H1 (cell line): ENCODE data around the gene SSRP1. TPM values are rescaled to one million over a fixed set of nuclear protein-coding genes. Genes with fewer than 3 reads are reported as not detected.

Experiments used
- CTCF ChIA-PET: fragments of 300-600 bp; sonication (Branson Sonifier 250); formaldehyde crosslinking; loops from one replicate; lab custom pipeline; 2021; ENCODE audit not compliant: partially characterized antibody; lab: Charles Lee
- POLR2A ChIA-PET: fragments of 300-600 bp; sonication (Branson Sonifier 250); formaldehyde crosslinking; loops from one replicate; lab custom pipeline; 2021; ENCODE audit warnings: inconsistent platforms; ENCODE audit not compliant: partially characterized antibody; lab: Charles Lee
- DNase-seq, 2 experiments: peaks; one replicate each; pipeline versions ENCODE4 v3.0.0 to v3.0.0-alpha.2; 2010 to 2022; ENCODE audit warnings: low spot score in 2 of 2, low read depth in 1 of 2, mixed read lengths in 1 of 2
- FAIRE-seq: peaks from 2 replicates; lab custom pipeline; 2011; peaks lifted over from hg19 to GRCh38; lab: Jason Lieb, UNC
- H2AFZ ChIP-seq: 2 replicates; pipeline ENCODE4 v1.8.1; 2012; ENCODE audit warnings: low read length, inconsistent platforms
- H2AK5ac ChIP-seq: 2 replicates; pipeline ENCODE4 v1.6.1; 2013; ENCODE audit warnings: low read depth, low read length
- H2BK120ac ChIP-seq: replicated peaks from 2 replicates; pipeline ENCODE3; 2013; ENCODE audit warnings: low read depth, low read length, inconsistent platforms
- H2BK12ac ChIP-seq: 2 replicates; pipeline ENCODE4 v1.6.1; 2013; ENCODE audit warnings: low read depth, low read length
- H2BK15ac ChIP-seq: 2 replicates; pipeline ENCODE4 v1.6.1; 2013; ENCODE audit warnings: low read length
- H2BK20ac ChIP-seq: 2 replicates; pipeline ENCODE4 v1.6.1; 2013; ENCODE audit warnings: low read length
- H2BK5ac ChIP-seq: 2 replicates; pipeline ENCODE4 v1.6.1; 2013; ENCODE audit warnings: low read depth, low read length
- H3K14ac ChIP-seq: 2 replicates; pipeline ENCODE4 v1.6.1; 2013; ENCODE audit warnings: inconsistent platforms; ENCODE audit not compliant: insufficient read length
- H3K18ac ChIP-seq: 2 replicates; pipeline ENCODE4 v1.6.1; 2013; ENCODE audit warnings: low read length; ENCODE audit errors: extremely low read depth
- H3K23ac ChIP-seq: 2 replicates; pipeline ENCODE4 v1.6.1; 2013; ENCODE audit warnings: inconsistent platforms; ENCODE audit not compliant: insufficient read length
- H3K23me2 ChIP-seq: 2 replicates; pipeline ENCODE4 v1.6.1; 2013; ENCODE audit warnings: low read depth, low read length
- H3K27ac ChIP-seq: 2 replicates; pipeline ENCODE4 v1.6.1; 2011; ENCODE audit warnings: low read depth, low read length, inconsistent platforms
- H3K27me3 ChIP-seq, 4 experiments: replicated peaks in 1 of 4; 1 replicate in 1 of 4; 2 replicates in 3 of 4; pipeline versions ENCODE4 v1.6.1 to v1.8.1; 2011 to 2013; ENCODE audit warnings: low read length in 3 of 4, mild to moderate bottlenecking in 3 of 4, inconsistent platforms in 2 of 4, mixed read lengths in 2 of 4, moderate library complexity in 1 of 4; ENCODE audit not compliant: control insufficient read depth in 3 of 4, insufficient read depth in 3 of 4; ENCODE audit errors: extremely low read depth in 1 of 4
- H3K36me3 ChIP-seq, 4 experiments: 2 replicates each; pipeline versions ENCODE4 v1.6.1 to v1.8.1; 2011 to 2013; ENCODE audit warnings: mild to moderate bottlenecking in 4 of 4, low read length in 3 of 4, moderate library complexity in 2 of 4, control low read depth in 1 of 4, inconsistent platforms in 1 of 4; ENCODE audit not compliant: insufficient read depth in 4 of 4, control insufficient read depth in 2 of 4
- H3K4ac ChIP-seq: replicated peaks from 2 replicates; pipeline ENCODE3; 2013; ENCODE audit warnings: low read length, low read depth, mixed read lengths, inconsistent platforms; ENCODE audit not compliant: insufficient read length
- H3K4me1 ChIP-seq, 4 experiments: replicated peaks in 1 of 4; 1 replicate in 1 of 4; 2 replicates in 3 of 4; pipeline versions ENCODE4 v1.6.1 to v1.8.1; 2011 to 2013; ENCODE audit warnings: low read length in 3 of 4, inconsistent platforms in 2 of 4, mixed read lengths in 1 of 4; ENCODE audit not compliant: insufficient read depth in 4 of 4, control insufficient read depth in 3 of 4
- H3K4me2 ChIP-seq, 2 experiments: 2 replicates each; pipeline versions ENCODE4 v1.6.1 to v1.8.1; 2011 to 2013; ENCODE audit warnings: low read depth in 2 of 2, low read length in 2 of 2, control low read depth in 1 of 2, inconsistent platforms in 1 of 2, mild to moderate bottlenecking in 1 of 2; ENCODE audit not compliant: insufficient read depth in 1 of 2
- H3K4me3 ChIP-seq, 4 experiments: fragments of 200-600, 300-600 bp in 1 of 4; sonication (generic), shearing (Covaris generic), sonication (Bioruptor Twin) in 1 of 4; 2 replicates each; pipeline versions ENCODE4 v1.5.1 to v1.8.1; 2011 to 2016; ENCODE audit warnings: low read length in 4 of 4, low read depth in 3 of 4, control low read depth in 2 of 4, inconsistent platforms in 2 of 4, mild to moderate bottlenecking in 2 of 4, mixed read lengths in 1 of 4, moderate library complexity in 1 of 4; ENCODE audit not compliant: insufficient read depth in 2 of 4; ENCODE audit errors: extremely low read depth in 1 of 4
- H3K56ac ChIP-seq: replicated peaks from 2 replicates; pipeline ENCODE3; 2013; ENCODE audit warnings: low read depth, mild to moderate bottlenecking, mixed read lengths, low read length, inconsistent platforms; ENCODE audit not compliant: insufficient read length
- H3K79me1 ChIP-seq: 2 replicates; pipeline ENCODE4 v1.6.1; 2013; ENCODE audit warnings: low read depth, low read length, control low read depth
- H3K79me2 ChIP-seq, 2 experiments: 2 replicates each; pipeline versions ENCODE4 v1.6.1 to v1.8.1; 2012 to 2013; ENCODE audit warnings: low read length in 2 of 2, mild to moderate bottlenecking in 2 of 2, inconsistent platforms in 1 of 2; ENCODE audit not compliant: insufficient read depth in 2 of 2, control insufficient read depth in 1 of 2
- H3K9ac ChIP-seq, 4 experiments: replicated peaks in 1 of 4; 1 replicate in 1 of 4; 2 replicates in 3 of 4; pipeline versions ENCODE4 v1.6.1 to v1.8.1; 2011 to 2013; ENCODE audit warnings: low read depth in 3 of 4, low read length in 3 of 4, control low read depth in 2 of 4, mild to moderate bottlenecking in 2 of 4, moderate library complexity in 2 of 4, inconsistent platforms in 1 of 4; ENCODE audit errors: extremely low read depth in 1 of 4
- H3K9me3 ChIP-seq, 2 experiments: 2 replicates each; pipeline versions ENCODE4 v1.6.1 to v1.8.1; 2012 to 2013; ENCODE audit warnings: mild to moderate bottlenecking in 2 of 2, moderate library complexity in 2 of 2, control low read depth in 1 of 2, inconsistent platforms in 1 of 2, low read depth in 1 of 2, low read length in 1 of 2, mixed read lengths in 1 of 2; ENCODE audit not compliant: insufficient read depth in 2 of 2
- H4K20me1 ChIP-seq, 2 experiments: replicated peaks in 1 of 2; 2 replicates each; pipeline versions ENCODE3 to v1.8.1; 2011 to 2013; ENCODE audit warnings: inconsistent platforms in 2 of 2, low read length in 2 of 2, mild to moderate bottlenecking in 1 of 2; ENCODE audit not compliant: insufficient read depth in 2 of 2, control insufficient read depth in 1 of 2
- H4K5ac ChIP-seq: 2 replicates; pipeline ENCODE4 v1.6.1; 2013; ENCODE audit warnings: low read length, low read depth, mixed read lengths, inconsistent platforms; ENCODE audit not compliant: insufficient read length
- H4K8ac ChIP-seq: 2 replicates; pipeline ENCODE4 v1.8.0; 2013; ENCODE audit warnings: mild to moderate bottlenecking, moderate library complexity, low read length, inconsistent platforms; ENCODE audit not compliant: insufficient read depth; ENCODE audit errors: extremely low read depth
- H4K91ac ChIP-seq: replicated peaks from 2 replicates; pipeline ENCODE3; 2013; ENCODE audit warnings: low read length, mixed read lengths, inconsistent platforms; ENCODE audit not compliant: insufficient read length
- CBX5 ChIP-seq: fragments of 300-800, 300-1000 bp; sonication (generic); IDR thresholded peaks from 2 replicates; pipeline ENCODE4 v1.7.1; 2016; ENCODE audit warnings: antibody characterized with exemption, low read length, low read depth
- CBX8 ChIP-seq: fragments of 300-800, 300-1000 bp; sonication (generic); IDR thresholded peaks from 2 replicates; pipeline ENCODE4 v1.7.1; 2016; ENCODE audit warnings: low read depth, low read length, borderline replicate concordance
- EZH2 ChIP-seq: fragments of 200-600 bp; sonication (generic); IDR thresholded peaks from 2 replicates; pipeline ENCODE4 v1.7.1; 2012; ENCODE audit warnings: low read depth, mild to moderate bottlenecking, moderate library complexity, low read length, inconsistent platforms; ENCODE audit not compliant: severe bottlenecking
- FOSL1 ChIP-seq: IDR thresholded peaks from 2 replicates; pipeline ENCODE4 v1.6.1; 2011; ENCODE audit warnings: mild to moderate bottlenecking, low read depth, low read length, moderate library complexity; ENCODE audit not compliant: insufficient read depth
- GTF2F1 ChIP-seq: IDR thresholded peaks from 2 replicates; pipeline ENCODE4 v1.6.1; 2012; ENCODE audit warnings: low read depth, low read length, improper control_type of control experiment, borderline replicate concordance
- HDAC2 ChIP-seq, 2 experiments: fragments of 300-600 bp in 1 of 2; sonication (generic) in 1 of 2; IDR thresholded peaks; 2 replicates each; pipeline ENCODE4 v1.6.1; 2011 to 2012; ENCODE audit warnings: low read depth in 2 of 2, low read length in 2 of 2, mild to moderate bottlenecking in 2 of 2, moderate library complexity in 2 of 2, borderline replicate concordance in 1 of 2, inconsistent platforms in 1 of 2
- KDM4A ChIP-seq: IDR thresholded peaks from one replicate; pipeline ENCODE4 v1.7.1; 2012; ENCODE audit warnings: low read depth, mild to moderate bottlenecking, moderate library complexity, low read length, inconsistent platforms; ENCODE audit not compliant: severe bottlenecking
- POLR2AphosphoS5 ChIP-seq: IDR thresholded peaks from 2 replicates; pipeline ENCODE4 v1.6.1; 2011; ENCODE audit warnings: low read depth, low read length
- RFX5 ChIP-seq: IDR thresholded peaks from 2 replicates; pipeline ENCODE4 v1.6.1; 2011; ENCODE audit warnings: low read depth, low read length, improper control_type of control experiment, borderline replicate concordance
- SIX5 ChIP-seq: IDR thresholded peaks from 2 replicates; pipeline ENCODE4 v1.6.1; 2011; ENCODE audit warnings: mild to moderate bottlenecking, low read depth, low read length
- WGBS, 2 experiments: shearing (Covaris generic) in 1 of 2; methylation state at CpG; one replicate each; pipeline versions ENCODE4 v1.1.6 to v1.1.7; 2013 to 2015; ENCODE audit warnings: low lambda C conversion rate in 2 of 2, mixed read lengths in 2 of 2, inconsistent platforms in 1 of 2, low coverage in 1 of 2, missing lambda C conversion rate in 1 of 2; ENCODE audit not compliant: insufficient replicate concordance in 2 of 2, insufficient coverage in 1 of 2, insufficient read length in 1 of 2; ENCODE audit errors: extremely low coverage in 1 of 2, missing lambda C conversion rate in 1 of 2; 5-methylcytosine and 5-hydroxymethylcytosine counted together
- polyA plus RNA-seq, 7 experiments: library from polyadenylated mRNA; depleted of rRNA in 3 of 7; stranded (reverse) in 5 of 7; unstranded in 2 of 7; fragments of >200 nt in 5 of 7; fragments of 200-250 nt in 2 of 7; gene quantifications; 1 replicate in 5 of 7; 2 replicates in 1 of 7; 4 replicates in 1 of 7; pipeline versions ENCODE4 v1.2.1 to v1.2.3, GENCODE V29; 2011 to 2013; ENCODE audit warnings: missing spikeins in 2 of 7, mixed read lengths in 2 of 7
- total RNA-seq: library from RNA; stranded (reverse); fragmentation: NEBNext Ultra II Directional; extraction: Animal tissue kit (Norgen Biotek cat#: 25700); gene quantifications from 2 replicates; pipeline ENCODE4 v1.2.1, GENCODE V29; 2021
- TF ChIP-seq, protein P1 (sequence below): IDR thresholded peaks from 2 replicates; pipeline ENCODE4 v1.6.1; 2012; ENCODE audit warnings: inconsistent platforms

Gene SSRP1
- total and polyA plus RNA-seq, 2 of the 8 experiments (the other 6 are each of a cell fraction or from before 2014, with no cell fraction given) = 259 to 281 TPM

DNA sequence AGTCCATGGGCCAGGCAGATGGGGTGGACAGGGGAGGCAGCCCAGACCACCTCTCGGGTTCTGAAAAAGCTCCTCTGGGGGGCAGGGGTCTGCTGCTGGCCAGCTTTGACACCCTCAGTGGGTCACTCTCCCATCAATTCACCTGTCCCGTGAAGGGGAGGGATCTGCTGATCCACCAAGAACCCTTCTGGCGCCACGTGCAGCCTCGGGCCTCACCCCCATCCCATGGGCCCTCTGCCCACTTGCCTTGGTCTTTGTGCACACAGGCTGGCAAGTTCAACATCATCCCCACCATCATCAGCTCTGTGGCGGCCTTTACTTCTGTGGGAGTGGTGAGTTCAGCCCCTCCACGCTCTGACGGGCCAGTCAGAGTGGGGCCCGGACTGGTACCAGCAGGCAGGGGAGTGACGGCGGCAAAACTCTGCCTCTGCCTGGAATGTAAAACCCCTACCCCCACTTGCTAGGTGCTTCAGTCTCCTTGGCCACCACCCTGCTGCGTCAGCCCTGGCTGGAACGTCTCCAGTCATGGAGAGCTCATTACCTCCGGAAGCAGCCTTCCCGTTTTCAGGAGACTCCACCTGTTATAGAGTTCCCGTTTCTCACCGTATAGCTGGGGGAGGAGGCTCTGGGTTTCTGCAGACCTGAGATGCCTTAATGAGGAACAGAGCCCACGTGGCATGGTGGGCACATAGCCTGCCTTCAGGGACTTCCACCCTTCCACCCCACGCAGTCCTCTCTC, 32.6 kb upstream of the SSRP1 start:
- H2AK5ac ChIP-seq = no peak overlapping the region
- H3K27ac ChIP-seq = no peak overlapping the region
- FAIRE-seq (no peak), DNase-seq (no peak)
- no peak overlapping the region for H3K4ac ChIP-seq
- POLR2A ChIA-PET = interaction anchor here (0.7 to 1.5 kb wide), 2 partner anchors 10 to 15 kb away, joined by 3 read pairs; no protein-coding TSS in a partner anchor
- no peak overlapping the region for H3K23ac ChIP-seq
- no peak overlapping the region for H2AFZ ChIP-seq
- no peak overlapping the region for H2BK12ac ChIP-seq
- no peak overlapping the region for H3K56ac ChIP-seq
- no peak overlapping the region for H3K9ac ChIP-seq
- no peak overlapping the region; the same call in 1 of the 2 replicates for H4K8ac ChIP-seq
- 87% methylated on average over 19 of the region's 19 CpGs; no CpG with 5 or more reads in 1 of the 2 experiments for WGBS, 2 experiments
- H3K79me1 ChIP-seq = no peaks in the 10 kb centered on the region
- no peak overlapping the region for H4K91ac ChIP-seq
- H2BK15ac ChIP-seq = no peak overlapping the region; the same call in 1 of the 2 replicates
- H3K14ac ChIP-seq = no peak overlapping the region
- H3K4me1 ChIP-seq = peaks cover 8 to 17% (median 11%) of the 10 kb centered on the region in 4 experiments
- H3K9me3 ChIP-seq = no peaks in the 10 kb centered on the region
- no peak overlapping the region for H2BK120ac ChIP-seq
- no peak overlapping the region for H3K18ac ChIP-seq
- no peaks in the 10 kb centered on the region for H3K23me2 ChIP-seq
- H3K79me2 ChIP-seq = no peaks in the 10 kb centered on the region
- H3K4me2 ChIP-seq = no peak overlapping the region
- no peaks in the 10 kb centered on the region for H4K20me1 ChIP-seq
- no peaks in the 10 kb centered on the region for H3K36me3 ChIP-seq
- no peak overlapping the region for H3K4me3 ChIP-seq
- no peak overlapping the region for H4K5ac ChIP-seq
- CTCF ChIA-PET = interaction anchor here (0.8 to 2.0 kb wide), 8 partner anchors 9 to 110 kb away, joined by 3 to 9 read pairs (median 4); partner anchors contain the start of gene RTN4RL2
- H3K27me3 ChIP-seq = no peaks in the 10 kb centered on the region; a peak in 2 of 7 replicates
- H2BK20ac ChIP-seq = no peak overlapping the region
- H2BK5ac ChIP-seq = no peak overlapping the region
- TF ChIP-seq CBX8 (no peak), EZH2 (no peak), HDAC2 (IDR thresholded peaks at IDR 0.05; ENCODE audit: borderline replicate concordance in 1 of 2, low read depth in 2 of 2, low read length in 2 of 2) (no peak), POLR2AphosphoS5 (no peak), FOSL1 (no peak), KDM4A (no peak), SIX5 (no peak), CBX5 (no peak), GTF2F1 (no peak), RFX5 (no peak)
- TF ChIP-seq, protein P1, sequence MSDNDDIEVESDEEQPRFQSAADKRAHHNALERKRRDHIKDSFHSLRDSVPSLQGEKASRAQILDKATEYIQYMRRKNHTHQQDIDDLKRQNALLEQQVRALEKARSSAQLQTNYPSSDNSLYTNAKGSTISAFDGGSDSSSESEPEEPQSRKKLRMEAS = no peak
